Tibial artery (tissue), 4 donors: Measurements from ENCODE around the gene TTC39C.

Experiments
- DNase-seq, 2 donors: peaks; one replicate each; pipeline ENCODE4 v3.0.0-alpha.2; 2019
- H3K27ac ChIP-seq, 2 donors: fragments of 200-600 bp; sonication (generic) in 1 of 2; 1 replicate in 1 of 2; 2 replicates in 1 of 2; pipeline ENCODE4 v1.5.1; 2018 to 2019; ENCODE audit warnings: mild to moderate bottlenecking in 1 of 2
- H3K27me3 ChIP-seq, 2 donors: fragments of 200-600 bp; sonication (generic) in 1 of 2; one replicate each; pipeline versions ENCODE4 v1.5.1 to v1.6.0; 2016 to 2019
- H3K36me3 ChIP-seq, 3 donors: fragments of 200-600 bp; sonication (generic) in 2 of 3; one replicate each; pipeline ENCODE4 v1.5.1; 2016 to 2019; ENCODE audit warnings: mild to moderate bottlenecking in 2 of 3
- H3K4me1 ChIP-seq, 4 donors: fragments of 200-600 bp; sonication (generic) in 2 of 4; 1 replicate in 3 of 4; 2 replicates in 1 of 4; pipeline ENCODE4 v1.5.1; 2016 to 2019
- H3K4me3 ChIP-seq, 2 donors: fragments of 200-600 bp; sonication (generic) in 1 of 2; 1 replicate in 1 of 2; 2 replicates in 1 of 2; pipeline ENCODE4 v1.5.1; 2018 to 2019; ENCODE audit warnings: mild to moderate bottlenecking in 2 of 2
- H3K9me3 ChIP-seq, 3 donors: fragments of 200-600 bp; sonication (generic) in 1 of 3; one replicate each; pipeline ENCODE4 v1.5.1; 2016 to 2019
- CTCF ChIP-seq, 2 experiments: fragments of 200-600 bp in 1 of 2; fragments of 450-650 bp in 1 of 2; IDR thresholded peaks; one replicate each; pipeline ENCODE4 v1.5.1; 2017 to 2019; ENCODE audit warnings: antibody characterized with exemption in 2 of 2, mild to moderate bottlenecking in 1 of 2, moderate library complexity in 1 of 2
- intact Hi-C: fragments of 100-400 bp; cut with DNase I; formaldehyde crosslinking; loops from one replicate; pipeline ENCODE4 v1.15.0; 2023; ENCODE audit warnings: low total_unique reads

The TTC39C gene

GRCh38 chr18:24173997-24174396 is 159.4 kb downstream of the TTC39C start:
- peaks cover 0 to 4% (median 0%) of the 10 kb centered on the region in 4 donors for H3K4me1 ChIP-seq
- peaks cover 3 to 54% (median 26%) of the 10 kb centered on the region in 3 donors for H3K36me3 ChIP-seq
- H3K4me3 ChIP-seq = no peak overlapping the region
- H3K27ac ChIP-seq = no peak overlapping the region
- H3K27me3 ChIP-seq = no peaks in the 10 kb centered on the region
- no peak for DNase-seq
- no peaks in the 10 kb centered on the region for H3K9me3 ChIP-seq
- intact Hi-C loops = loop anchor here (10.0 kb wide), 1 partner anchor 311 kb away; no protein-coding TSS in a partner anchor
- no peak for TF ChIP-seq CTCF (IDR thresholded peaks at IDR 0.05)

- H3K9me3 ChIP-seq = no peaks in the 10 kb centered on the region
- H3K36me3 ChIP-seq = peaks cover 3 to 49% (median 12%) of the 10 kb centered on the region in 3 donors
- no peak overlapping the region for H3K27ac ChIP-seq
- no peak overlapping the region for H3K4me3 ChIP-seq
- peak in 1 of 2 donors; percentile 42 for DNase-seq
- intact Hi-C loops = loop anchor here (5.0 to 10.0 kb wide), 2 partner anchors 95 to 308 kb away; no protein-coding TSS in a partner anchor
- H3K4me1 ChIP-seq = peaks cover 0 to 4% (median 0%) of the 10 kb centered on the region in 4 donors
- peak; percentile 55 to 64 for TF ChIP-seq CTCF (IDR thresholded peaks at IDR 0.05)
- H3K27me3 ChIP-seq = no peaks in the 10 kb centered on the region
These were observed 162.3 kb downstream of the TTC39C start for GRCh38 chr18:24176727-24177416.

- H3K4me3 ChIP-seq = no peak overlapping the region
- H3K9me3 ChIP-seq = no peaks in the 10 kb centered on the region
- DNase-seq = no peak
- intact Hi-C loops = loop anchor here (5.0 to 10.0 kb wide), 2 partner anchors 95 to 307 kb away; no protein-coding TSS in a partner anchor
- peaks cover 0 to 4% (median 0%) of the 10 kb centered on the region in 4 donors for H3K4me1 ChIP-seq
- no peak for TF ChIP-seq CTCF (IDR thresholded peaks at IDR 0.05)
- no peak overlapping the region for H3K27ac ChIP-seq
- H3K36me3 ChIP-seq = peaks cover 3 to 48% (median 12%) of the 10 kb centered on the region in 3 donors
- no peaks in the 10 kb centered on the region for H3K27me3 ChIP-seq
These were observed 163.1 kb downstream of the TTC39C start for GRCh38 chr18:24177499-24178133.

GRCh38 chr18:24180048-24180447 is 165.5 kb downstream of the TTC39C start:
- H3K4me3 ChIP-seq = no peak overlapping the region
- no peak for TF ChIP-seq CTCF (IDR thresholded peaks at IDR 0.05)
- H3K27ac ChIP-seq = no peak overlapping the region
- no peaks in the 10 kb centered on the region for H3K9me3 ChIP-seq
- peaks cover 0 to 4% (median 0%) of the 10 kb centered on the region in 4 donors for H3K4me1 ChIP-seq
- intact Hi-C loops = no loop called here
- DNase-seq = no peak
- H3K36me3 ChIP-seq = peaks cover 0 to 35% (median 2%) of the 10 kb centered on the region in 3 donors
- H3K27me3 ChIP-seq = no peaks in the 10 kb centered on the region

- intact Hi-C loops = no loop called here
- DNase-seq = no peak
- H3K27ac ChIP-seq = no peak overlapping the region
- no peaks in the 10 kb centered on the region for H3K27me3 ChIP-seq
- no peak for TF ChIP-seq CTCF (IDR thresholded peaks at IDR 0.05)
- H3K4me1 ChIP-seq = peaks cover 0 to 3% (median 0%) of the 10 kb centered on the region in 4 donors
- H3K9me3 ChIP-seq = no peaks in the 10 kb centered on the region
- no peak overlapping the region for H3K4me3 ChIP-seq
- peaks cover 0 to 30% (median 10%) of the 10 kb centered on the region in 3 donors for H3K36me3 ChIP-seq
These were observed 167.3 kb downstream of the TTC39C start for GRCh38 chr18:24181806-24182205.
